Measurements from ENCODE around the gene MYO7A. TPM values are rescaled to one million over a fixed set of nuclear protein-coding genes. Genes with fewer than 3 reads are reported as not detected.

The MYO7A gene
- total and polyA plus RNA-seq, 8 donors = 1.4 to 29.2 (median 3.3) TPM

GRCh38 chr11:77174559-77174958, 46.5 kb downstream of the MYO7A start:
- 73 to 88% (median 77%) methylated on average over 16 of the region's 16 CpGs for WGBS, 5 donors
- intact Hi-C loops (cut with DNase I; ENCODE audit: low total_unique reads) = no loop called here
- no peak for DNase-seq
- Histone ChIP-seq H3K4me1 (peaks cover 0 to 7% (median 2%) of the 10 kb centered on the region in 4 donors), H3K9me3 (no peaks in the 10 kb centered on the region), H3K4me3 (no peak overlapping the region), H3K27ac (no peak overlapping the region), H3K36me3 (no peaks in the 10 kb centered on the region), H3K27me3 (no peaks in the 10 kb centered on the region)
- TF ChIP-seq EP300 (IDR thresholded peaks at IDR 0.05) (no peak), POLR2AphosphoS5 (IDR thresholded peaks at IDR 0.05) (no peak), POLR2A (IDR thresholded peaks at IDR 0.05) (no peak)
- TF ChIP-seq, protein P1, sequence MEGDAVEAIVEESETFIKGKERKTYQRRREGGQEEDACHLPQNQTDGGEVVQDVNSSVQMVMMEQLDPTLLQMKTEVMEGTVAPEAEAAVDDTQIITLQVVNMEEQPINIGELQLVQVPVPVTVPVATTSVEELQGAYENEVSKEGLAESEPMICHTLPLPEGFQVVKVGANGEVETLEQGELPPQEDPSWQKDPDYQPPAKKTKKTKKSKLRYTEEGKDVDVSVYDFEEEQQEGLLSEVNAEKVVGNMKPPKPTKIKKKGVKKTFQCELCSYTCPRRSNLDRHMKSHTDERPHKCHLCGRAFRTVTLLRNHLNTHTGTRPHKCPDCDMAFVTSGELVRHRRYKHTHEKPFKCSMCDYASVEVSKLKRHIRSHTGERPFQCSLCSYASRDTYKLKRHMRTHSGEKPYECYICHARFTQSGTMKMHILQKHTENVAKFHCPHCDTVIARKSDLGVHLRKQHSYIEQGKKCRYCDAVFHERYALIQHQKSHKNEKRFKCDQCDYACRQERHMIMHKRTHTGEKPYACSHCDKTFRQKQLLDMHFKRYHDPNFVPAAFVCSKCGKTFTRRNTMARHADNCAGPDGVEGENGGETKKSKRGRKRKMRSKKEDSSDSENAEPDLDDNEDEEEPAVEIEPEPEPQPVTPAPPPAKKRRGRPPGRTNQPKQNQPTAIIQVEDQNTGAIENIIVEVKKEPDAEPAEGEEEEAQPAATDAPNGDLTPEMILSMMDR (IDR thresholded peaks at IDR 0.05) = no peak

GRCh38 chr11:77175021-77175842, 47.2 kb downstream of the MYO7A start:
- no peaks in the 10 kb centered on the region for H3K27me3 ChIP-seq
- no peaks in the 10 kb centered on the region for H3K36me3 ChIP-seq
- peaks cover 0 to 7% (median 2%) of the 10 kb centered on the region in 4 donors for H3K4me1 ChIP-seq
- DNase-seq = no peak
- peak overlapping the region in 2 of 5 donors; percentile 14 to 34 for H3K27ac ChIP-seq
- no peak overlapping the region for H3K4me3 ChIP-seq
- intact Hi-C loops (cut with DNase I; ENCODE audit: low total_unique reads) = no loop called here
- no peaks in the 10 kb centered on the region for H3K9me3 ChIP-seq
- 71 to 93% (median 83%) methylated on average over 11 to 15 of the region's 15 CpGs for WGBS, 5 donors
- TF ChIP-seq POLR2A (IDR thresholded peaks at IDR 0.05) (no peak), POLR2AphosphoS5 (IDR thresholded peaks at IDR 0.05) (no peak), EP300 (IDR thresholded peaks at IDR 0.05) (no peak)
- TF ChIP-seq, protein P1 (IDR thresholded peaks at IDR 0.05) = no peak

GRCh38 chr11:77175869-77176539, 48.0 kb downstream of the MYO7A start:
- WGBS, 5 donors = 53 to 87% (median 75%) methylated on average over 10 to 12 of the region's 12 CpGs
- Histone ChIP-seq H3K4me1 (peaks cover 0 to 7% (median 2%) of the 10 kb centered on the region in 4 donors), H3K27me3 (no peaks in the 10 kb centered on the region), H3K27ac (peak overlapping the region in 2 of 5 donors; percentile 14 to 34), H3K4me3 (no peak overlapping the region), H3K36me3 (no peaks in the 10 kb centered on the region), H3K9me3 (no peaks in the 10 kb centered on the region)
- intact Hi-C loops (cut with DNase I; ENCODE audit: low total_unique reads) = no loop called here
- TF ChIP-seq POLR2AphosphoS5 (IDR thresholded peaks at IDR 0.05) (no peak), EP300 (IDR thresholded peaks at IDR 0.05) (no peak), POLR2A (IDR thresholded peaks at IDR 0.05) (no peak)
- TF ChIP-seq, protein P1 (IDR thresholded peaks at IDR 0.05) = no peak
- DNase-seq = peak in 1 of 2 donors; percentile 39

GRCh38 chr11:77176996-77177395, 49.0 kb downstream of the MYO7A start:
- no peak for DNase-seq
- no peak overlapping the region for H3K4me3 ChIP-seq
- 85 to 90% (median 86%) methylated on average over 9 of the region's 9 CpGs for WGBS, 5 donors
- intact Hi-C loops (cut with DNase I; ENCODE audit: low total_unique reads) = no loop called here
- H3K36me3 ChIP-seq = no peaks in the 10 kb centered on the region
- H3K4me1 ChIP-seq = peaks cover 0 to 2% (median under 1%) of the 10 kb centered on the region in 4 donors
- H3K27me3 ChIP-seq = no peaks in the 10 kb centered on the region
- TF ChIP-seq EP300 (IDR thresholded peaks at IDR 0.05) = no peak
- no peak for TF ChIP-seq POLR2AphosphoS5 (IDR thresholded peaks at IDR 0.05)
- TF ChIP-seq, protein P1 (IDR thresholded peaks at IDR 0.05) = no peak
- H3K9me3 ChIP-seq = no peaks in the 10 kb centered on the region
- no peak overlapping the region for H3K27ac ChIP-seq
